Activated T-cell treated with anti-CD3 and anti-CD28 coated beads for 48 hours (primary cell): ENCODE results near the gene COL5A3.
A peak's percentile ranks its signal among the peaks of the same experiment; 100 is the strongest.
"Not testable (repeated sequence)": the region's sequence is repeated elsewhere in the genome, so short reads cannot be mapped to it uniquely, and the experiment has no call there.

ENCODE experiments used
- DNase-seq: peaks from one replicate; pipeline ENCODE4 v3.0.0-alpha.2; 2020; ENCODE audit warnings: low read depth

Gene COL5A3

DNA sequence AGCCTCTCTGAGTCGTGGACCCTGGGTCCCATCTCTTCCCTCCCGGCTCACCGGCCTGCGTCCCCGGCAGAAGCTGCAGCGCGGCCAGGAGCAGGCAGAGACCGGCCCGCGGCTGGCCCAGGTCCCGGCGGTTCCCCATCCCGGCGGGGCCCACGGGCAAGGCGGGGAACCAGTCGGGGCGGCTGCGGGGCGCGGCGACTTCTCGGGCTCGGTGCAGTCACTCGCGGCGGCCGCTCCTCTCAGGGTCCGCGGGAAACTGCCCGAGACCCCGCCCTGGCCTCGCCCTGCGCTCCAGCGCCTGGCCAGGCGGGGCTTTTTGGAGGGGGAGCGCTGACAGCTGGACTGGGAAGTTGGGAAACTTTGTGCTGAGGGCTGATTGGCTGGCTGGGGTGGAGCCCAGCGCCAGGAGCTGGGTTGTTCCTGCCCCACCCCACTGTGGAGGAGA lies at the start of gene COL5A3:
COL5A3 (minus strand) TSS at position 258 of the 445 bp plus-strand sequence; CDS start at position 139, 119 bp downstream.
- DNase-seq, result no peak

DNA sequence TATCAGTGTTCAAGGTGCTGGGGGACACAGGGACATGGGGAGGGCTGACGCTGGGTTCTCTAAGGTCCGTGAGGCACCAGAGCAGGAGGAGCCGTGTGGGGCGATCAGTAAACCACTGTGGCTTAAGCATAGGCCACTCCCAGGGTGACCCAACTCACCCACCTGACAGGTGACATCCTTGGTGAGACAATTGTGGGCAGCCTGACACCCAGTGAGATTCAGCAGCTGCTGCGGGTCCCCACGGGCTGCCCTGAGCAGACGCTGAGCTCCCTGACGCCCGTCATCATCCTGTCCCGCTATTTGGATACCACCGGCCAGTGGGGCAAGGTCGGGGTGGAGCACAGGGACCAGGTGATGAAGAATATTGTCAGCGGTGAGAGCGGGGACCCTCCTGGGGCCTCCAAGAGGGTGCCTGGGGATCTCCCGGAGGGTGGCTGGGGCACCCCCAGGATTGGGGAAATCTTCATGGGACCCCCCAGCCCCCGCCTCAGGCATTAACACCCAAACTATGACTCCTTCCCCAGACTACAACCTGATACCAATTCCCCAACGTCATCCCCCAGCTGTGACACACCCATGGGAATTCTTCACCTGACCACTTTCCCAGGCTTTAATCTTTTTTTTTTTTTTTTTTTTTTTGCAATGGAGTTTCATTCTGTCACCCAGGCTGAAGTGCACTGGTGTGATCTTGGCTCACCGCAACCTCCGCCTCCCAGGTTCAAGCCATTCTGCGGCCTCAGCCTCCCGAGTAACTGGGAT lies 42.5 kb upstream of the COL5A3 start:
- DNase-seq, result no peak

DNA sequence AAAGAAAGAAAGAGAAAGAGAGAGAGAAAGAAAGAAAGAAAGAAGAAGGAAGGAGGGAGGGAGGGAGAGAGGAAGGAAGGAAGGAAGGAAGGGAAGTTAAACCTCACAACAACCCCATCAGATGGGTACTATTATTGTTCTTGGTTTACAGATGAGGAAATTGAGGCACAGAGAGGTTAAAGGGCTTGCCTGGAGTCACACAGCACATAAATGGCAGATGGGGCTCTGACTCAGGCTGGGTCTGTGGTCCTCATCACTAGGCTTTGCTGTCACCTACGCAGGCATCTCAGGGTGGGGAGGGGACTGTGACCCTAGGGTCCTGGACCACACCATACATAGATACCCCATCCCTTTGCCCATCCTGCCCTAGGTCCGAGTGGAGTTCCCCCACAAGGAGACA lies 39.3 kb upstream of the COL5A3 start:
- no peak for DNase-seq

DNA sequence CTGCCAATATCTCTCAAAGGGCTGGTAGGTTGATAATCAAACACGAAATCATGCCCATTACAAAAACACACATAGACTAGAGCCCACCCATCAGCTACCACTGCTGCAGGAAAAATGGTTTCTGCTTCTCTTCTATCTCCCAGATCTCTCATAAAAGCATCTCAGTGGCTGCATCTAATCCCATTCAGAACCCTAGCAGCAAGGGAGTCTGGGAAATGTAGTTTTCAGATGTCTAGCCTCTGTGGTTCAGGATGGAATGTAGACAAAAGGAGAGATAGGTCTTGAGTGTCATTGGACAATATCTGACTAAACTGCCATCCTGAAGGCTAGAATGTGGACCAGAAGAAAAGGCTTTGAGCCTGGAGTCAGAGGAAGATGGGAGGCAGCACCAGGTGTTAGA lies 35.1 kb upstream of the COL5A3 start:
- DNase-seq, result no peak

DNA sequence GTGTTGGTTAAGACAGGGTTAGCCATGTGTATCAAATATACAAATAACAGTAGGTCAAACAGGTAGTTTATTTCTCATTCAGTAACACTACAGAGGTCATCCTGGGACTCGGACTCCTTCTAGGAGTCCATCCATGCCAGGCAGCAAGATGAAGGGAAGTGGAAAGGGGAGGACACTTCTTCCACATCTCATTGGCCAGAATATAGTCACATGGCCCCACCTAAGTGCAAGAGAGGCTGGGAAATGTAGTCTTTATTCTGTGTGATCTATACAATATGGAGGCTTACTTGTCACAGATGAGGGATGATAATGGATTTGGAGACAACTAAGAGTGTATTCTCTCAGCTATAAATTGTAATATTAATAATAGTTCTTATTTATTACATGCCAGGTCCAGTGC lies 34.1 kb upstream of the COL5A3 start:
- no peak for DNase-seq

DNA sequence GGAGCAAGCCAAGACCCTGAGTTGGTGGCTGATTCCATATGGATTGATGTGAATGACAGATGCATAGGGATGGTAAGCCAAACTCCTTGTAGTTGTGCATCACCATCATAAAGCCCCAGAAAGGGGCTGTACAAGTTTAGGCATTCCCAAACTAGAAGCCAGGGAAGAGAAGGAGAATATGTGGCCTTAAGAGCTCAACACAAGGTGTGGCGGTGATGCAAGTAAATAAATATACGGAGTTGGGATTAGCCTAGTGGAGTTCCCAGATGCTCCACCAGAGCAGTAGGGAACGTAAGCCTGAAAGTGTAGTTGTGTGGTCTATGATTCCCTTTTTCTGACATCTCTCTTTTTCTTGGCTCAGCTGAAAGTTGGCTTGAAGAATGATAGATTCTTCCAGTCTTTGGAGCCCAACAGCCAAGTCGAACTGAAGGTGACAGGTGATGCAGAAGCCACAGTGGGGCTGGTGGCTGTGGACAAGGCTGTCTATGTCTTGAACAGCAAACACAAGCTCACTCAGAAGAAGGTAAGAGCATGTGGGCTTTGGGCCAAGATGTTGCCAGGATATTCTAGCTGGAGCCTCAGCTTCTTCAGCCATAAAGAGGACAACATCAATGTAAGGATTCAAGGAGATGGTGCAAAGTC lies 33.1 kb upstream of the COL5A3 start:
- DNase-seq, result no peak

DNA sequence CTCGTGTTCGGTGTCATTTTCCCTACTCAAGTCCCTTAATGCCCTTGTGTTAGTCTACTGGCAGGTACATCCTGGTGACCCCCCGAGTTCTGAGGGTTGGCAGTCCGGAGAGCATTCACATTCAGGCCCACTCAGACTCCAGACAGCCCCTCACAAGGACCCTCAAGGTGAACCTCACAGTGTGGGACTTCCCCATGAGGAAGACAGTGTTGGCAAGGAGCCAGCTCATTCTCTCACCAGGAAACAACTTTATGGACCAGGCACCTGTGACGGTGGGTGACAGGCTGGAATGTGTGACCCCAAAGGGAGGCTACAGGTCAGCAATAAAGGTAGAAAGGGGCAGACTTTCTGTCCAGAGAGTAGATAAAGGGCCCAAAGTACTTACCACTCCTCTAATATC lies 27.5 kb upstream of the COL5A3 start:
- DNase-seq, result no peak

DNA sequence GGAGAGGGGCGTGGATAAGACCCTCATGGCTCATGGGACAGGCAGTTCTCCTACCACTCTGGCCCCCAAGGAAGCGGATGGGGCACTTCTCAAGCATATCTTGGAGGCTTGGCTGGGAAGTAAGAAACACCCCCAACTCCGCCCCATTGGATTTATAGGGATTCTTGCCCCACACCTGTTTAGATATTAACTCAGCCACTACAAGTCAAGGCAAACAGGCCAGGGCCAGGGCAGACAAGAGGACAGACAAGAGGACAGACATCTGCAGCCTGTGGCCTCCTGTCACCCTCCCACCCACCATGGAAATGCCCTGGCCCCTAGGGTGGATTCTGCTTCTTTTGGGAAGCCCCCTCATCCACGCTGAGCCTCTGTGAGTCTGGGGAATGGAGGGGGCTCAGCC lies 27.1 kb upstream of the COL5A3 start:
- no peak for DNase-seq

DNA sequence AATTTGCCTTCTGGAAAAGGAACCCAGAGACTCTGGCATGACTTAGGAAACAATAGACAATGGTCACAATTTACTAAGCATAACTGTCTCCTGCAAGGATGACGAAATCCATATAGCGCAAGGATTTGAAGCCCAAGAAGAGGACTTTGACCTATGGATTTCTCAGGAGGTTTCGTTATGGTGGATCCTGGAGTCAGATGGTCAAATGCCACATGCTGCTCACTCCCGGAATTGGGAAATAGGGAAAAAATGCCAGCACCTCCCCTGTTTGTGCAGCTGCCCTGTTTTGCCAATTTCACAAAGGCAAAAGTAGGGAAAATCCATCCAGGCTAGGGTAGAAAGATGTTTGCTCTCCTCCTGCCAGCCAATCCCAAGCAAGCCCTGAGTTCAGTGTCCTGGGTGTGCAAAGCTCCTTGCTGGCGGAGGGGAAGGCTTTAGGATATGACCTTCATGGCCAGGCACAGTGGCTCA lies 26.3 kb upstream of the COL5A3 start:
- no peak for DNase-seq

DNA sequence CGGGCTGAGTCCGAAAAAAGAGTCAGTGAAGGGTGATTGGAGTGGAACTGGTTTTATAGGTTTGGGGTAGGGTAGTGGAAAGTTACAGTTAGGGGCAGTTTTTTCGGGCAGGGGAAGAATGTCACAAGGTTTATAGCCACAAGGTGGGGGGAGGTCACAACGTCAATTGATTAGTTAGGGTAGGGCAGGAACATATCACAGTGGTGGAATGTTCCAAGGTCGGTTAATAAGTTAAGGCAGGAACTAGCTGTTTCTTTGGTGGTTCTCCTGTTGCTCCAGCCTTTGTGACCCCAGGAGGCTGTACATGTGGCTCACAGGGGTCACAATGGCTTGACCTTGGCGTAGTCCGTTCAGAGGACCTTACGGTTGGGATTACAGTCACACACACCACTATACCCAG lies 23.3 kb upstream of the COL5A3 start:
- DNase-seq, result no peak

DNA sequence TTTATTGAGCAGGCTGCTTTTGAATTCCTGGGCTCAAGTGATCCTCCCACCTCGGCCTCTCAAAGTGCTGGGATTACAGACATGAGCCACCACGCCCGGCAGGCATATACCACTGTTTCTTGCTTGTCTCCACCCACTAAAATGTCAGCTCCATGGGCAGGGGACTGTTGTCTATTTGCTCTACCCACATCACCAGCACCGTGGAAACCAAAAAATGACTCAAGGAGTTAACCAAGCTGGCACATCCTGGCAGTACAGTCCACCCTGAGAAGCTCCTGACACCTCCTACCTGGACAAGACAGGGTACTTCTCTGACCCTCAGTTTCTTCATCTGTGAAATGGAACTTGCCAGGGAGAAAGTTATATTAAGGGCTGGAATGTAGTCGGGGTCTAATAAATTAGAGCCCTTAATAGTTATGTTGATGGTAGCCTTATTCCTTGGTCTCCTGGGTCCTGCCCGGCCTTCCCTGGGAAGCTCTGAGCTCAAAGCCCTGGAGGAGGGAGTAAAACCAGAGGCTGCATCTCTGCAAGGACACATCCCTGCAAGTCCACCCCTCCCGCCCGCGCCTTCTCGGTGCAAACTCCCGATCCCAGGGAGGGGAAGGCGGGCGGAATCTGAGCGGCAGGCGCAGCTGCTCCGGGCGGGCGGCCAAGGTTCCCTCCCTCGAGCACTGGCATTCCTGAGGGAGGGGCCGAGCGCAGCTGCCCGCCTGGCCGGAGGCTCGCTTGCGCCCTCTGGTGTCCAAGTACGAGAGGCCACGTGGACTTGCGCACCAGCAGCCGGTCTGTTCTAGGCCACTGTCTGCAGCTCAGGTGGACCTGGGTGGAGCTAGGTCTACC lies 17.1 kb upstream of the COL5A3 start:
- peak; percentile 82 for DNase-seq

DNA sequence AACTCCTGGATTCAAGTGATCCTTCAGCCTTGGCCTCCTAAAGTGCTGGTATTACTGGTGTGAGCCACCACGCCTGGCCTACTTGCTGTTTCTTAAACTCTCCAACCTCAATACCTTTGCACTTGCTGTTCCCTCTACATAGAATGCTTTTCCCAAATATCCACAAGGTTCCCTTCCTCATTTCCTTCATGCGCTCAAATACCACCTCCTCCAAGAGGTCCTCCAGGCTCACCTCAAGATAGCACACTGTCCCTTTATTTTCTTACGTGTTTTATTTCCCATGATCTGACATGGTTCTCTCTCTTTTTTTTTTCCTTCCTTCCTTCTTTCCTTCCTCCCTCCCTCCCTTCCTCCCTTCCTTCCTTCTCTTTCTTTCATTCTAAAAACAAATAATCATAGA lies 16.4 kb upstream of the COL5A3 start:
- DNase-seq, result no peak

DNA sequence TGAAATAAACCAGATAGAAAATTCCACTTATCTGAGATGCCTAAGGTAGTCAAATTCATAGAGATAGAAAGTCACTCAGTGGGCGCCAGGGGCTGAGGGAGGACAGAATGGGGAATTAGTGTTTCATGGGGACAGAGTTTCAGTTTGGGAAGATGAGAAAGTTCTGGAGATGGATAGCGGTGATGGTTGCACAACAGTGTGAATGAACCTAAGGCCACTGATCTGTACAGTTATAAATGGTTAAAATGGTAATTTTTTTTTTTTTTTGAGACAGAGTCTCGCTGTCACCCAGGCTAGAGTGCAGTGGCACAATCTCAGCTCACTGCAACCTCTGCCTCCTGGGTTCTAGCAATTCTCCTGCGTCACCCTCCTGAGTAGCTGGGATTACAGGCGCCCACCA lies 12.8 kb upstream of the COL5A3 start:
- not testable (repeated sequence) for DNase-seq

DNA sequence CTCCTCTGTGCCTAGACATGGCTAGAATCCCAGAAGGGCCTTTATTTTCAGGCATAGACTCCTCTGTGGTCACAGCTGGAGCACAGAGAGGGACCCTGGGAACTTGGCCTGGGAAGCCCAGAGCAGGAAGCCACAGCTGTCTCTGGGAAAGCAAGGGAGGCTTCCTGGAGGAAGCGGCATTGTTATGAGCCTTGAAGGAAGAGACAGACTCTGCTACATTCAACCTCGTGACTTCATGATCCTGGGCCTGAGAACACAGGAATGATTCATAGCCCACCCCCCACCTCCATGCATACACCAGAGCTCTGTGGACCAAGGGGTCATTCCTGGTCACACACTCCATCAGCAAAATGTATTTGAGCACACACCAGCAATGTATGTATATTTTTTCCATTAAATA lies 11.6 kb upstream of the COL5A3 start:
- no peak for DNase-seq

DNA sequence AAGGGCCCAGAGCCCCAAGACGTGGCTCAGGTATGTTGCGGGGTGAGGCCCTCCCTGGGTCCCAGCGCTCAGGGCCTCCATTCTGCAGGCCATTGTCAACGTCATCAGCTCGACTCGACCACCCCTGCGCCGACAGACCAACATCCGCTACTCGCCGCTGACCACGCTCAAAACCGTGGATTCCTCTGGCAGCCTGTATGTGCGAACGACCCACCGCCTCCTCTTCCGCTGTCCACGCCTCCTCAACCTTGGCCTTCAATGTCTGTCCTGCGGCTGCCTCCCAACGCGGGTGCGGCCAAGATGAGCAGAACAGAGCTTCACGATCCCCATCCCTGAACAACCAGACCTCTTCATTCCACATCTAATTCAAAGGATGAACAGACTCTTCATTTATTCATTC lies 11.1 kb upstream of the COL5A3 start:
- DNase-seq, result no peak

DNA sequence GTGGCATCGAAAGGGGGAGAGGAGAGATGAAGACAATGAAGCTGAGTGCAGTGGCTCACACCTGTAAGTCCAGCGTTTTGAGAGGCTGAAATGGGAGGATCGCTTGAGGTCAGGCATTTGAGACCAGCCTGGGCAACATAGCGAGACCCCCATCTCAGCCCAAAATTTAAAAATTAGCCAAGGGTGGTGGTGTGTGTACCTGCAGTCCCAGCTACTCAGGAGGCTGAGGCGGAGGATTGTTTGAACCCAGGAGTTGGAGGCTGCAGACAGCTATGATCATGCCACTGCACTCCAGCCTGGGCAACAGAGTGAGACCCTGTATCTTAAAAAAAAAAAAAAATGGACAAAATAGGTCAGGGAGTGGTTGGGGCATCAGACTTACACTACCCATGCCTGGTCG lies 10.5 kb upstream of the COL5A3 start:
- DNase-seq, result no peak

DNA sequence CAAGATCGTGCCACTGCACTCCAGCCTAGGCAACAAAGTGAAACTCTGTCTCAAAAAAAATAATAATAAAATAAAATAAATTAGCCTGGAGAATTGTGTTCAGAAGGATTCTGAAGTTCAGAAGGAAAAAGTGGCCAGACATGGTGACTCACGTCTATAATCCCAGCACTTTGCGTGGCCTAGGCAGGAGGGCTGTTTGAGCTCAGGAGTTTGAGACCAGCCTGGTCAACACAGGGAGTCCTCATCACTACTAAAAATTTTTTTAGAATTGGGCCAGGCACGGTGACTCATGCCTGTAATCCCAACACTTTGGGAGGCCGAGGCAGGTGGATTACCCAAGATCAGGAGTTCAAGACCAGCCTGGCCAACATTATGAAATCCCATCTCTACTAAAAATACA lies 8.9 kb upstream of the COL5A3 start:
- DNase-seq, result no peak

DNA sequence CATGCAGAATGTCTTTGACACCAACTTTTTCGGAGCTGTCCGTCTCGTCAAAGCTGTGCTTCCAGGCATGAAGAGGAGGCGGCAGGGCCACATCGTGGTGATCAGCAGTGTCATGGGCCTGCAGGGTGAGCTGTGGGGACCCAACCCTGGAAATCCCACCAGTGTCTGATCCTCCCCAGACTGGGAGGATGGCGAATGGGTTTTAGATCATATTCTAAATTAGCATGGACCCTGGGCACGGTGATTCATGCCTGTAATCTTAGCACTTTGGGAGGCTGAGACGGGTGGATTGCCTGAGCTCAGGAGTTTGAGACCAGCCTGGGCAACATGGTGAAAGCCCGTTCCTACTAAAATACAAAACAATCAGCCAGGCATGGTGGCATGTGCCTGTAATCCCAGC lies 8.5 kb upstream of the COL5A3 start:
- no peak for DNase-seq

DNA sequence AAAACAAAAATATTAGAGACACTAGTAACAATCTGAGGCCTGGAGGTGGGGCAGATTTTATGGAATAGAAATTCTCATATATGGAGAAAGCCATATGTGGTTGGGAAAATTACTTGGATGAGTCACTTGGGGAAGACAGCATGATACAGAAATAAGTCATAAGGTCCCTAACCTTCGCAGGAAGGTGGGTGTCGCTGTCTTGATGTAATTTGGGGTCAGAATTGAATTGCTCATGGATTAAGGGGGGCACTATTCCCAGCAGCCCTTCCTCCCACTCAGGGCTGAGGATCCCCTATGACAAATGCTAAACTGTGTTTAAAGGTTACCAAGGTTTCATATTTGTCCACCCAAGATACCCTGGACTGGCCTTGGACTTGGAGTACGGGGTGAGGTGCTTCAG lies 8.0 kb upstream of the COL5A3 start:
- DNase-seq, result no peak

DNA sequence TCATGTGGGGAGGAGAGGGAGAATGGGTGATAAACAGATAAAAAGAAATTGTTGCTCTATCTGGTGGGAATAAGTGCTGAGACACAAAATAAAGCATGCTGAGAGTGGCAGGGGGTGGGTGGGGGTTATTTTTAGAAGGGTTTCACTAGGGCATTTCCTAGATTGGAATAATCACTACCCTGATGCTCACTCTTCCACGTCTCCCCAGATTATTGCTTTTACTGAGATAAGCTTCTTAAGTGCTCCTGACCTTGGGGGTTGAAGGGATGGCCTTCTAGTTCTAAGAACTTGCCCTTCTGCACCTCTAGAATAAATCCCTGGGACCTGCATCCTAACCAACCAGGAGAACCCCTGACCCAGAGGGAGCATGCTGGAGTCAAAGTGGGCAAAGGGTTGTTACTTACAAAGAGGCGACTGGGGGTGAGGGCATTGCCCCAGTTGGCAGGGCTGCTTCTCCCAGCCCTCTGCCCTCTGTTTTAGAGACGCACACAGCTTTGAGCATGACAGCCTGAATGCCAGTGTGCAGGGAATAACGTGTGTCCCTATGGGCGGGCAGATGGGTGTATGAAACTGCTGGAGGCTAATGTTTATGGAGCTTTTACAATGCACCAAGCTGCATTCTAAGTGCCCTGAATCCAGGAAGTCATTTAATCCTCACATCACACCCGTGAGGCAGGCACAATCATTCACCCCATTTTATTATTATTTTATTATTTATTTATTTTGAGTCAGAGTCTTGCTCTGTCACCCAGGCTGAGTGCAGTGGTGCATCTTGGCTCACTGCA lies 3.7 kb upstream of the COL5A3 start:
- DNase-seq, result no peak

DNA sequence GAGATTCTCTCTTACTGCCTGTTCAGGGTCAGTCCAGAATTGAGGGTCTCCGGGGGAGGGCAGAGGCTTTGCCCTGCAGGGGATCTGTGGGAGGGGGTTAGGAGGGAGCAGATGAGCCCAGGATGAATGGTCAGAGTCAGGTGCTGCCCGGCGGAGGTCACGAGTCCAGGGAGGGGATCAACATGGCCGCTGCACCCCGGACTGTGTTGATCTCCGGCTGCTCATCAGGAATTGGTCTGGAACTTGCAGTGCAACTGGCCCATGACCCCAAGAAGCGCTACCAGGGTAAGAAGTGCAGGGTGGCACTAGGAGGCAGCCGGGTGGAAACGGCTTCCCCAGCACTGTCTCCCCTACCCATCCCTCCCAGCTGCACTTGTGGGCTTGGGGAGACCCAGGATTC lies 3.0 kb upstream of the COL5A3 start, which contains the start of gene RDH8:
RDH8 (plus strand) TSS at position 168 of the 400 bp plus-strand sequence; CDS start at position 183, 15 bp downstream.
- no peak for DNase-seq

DNA sequence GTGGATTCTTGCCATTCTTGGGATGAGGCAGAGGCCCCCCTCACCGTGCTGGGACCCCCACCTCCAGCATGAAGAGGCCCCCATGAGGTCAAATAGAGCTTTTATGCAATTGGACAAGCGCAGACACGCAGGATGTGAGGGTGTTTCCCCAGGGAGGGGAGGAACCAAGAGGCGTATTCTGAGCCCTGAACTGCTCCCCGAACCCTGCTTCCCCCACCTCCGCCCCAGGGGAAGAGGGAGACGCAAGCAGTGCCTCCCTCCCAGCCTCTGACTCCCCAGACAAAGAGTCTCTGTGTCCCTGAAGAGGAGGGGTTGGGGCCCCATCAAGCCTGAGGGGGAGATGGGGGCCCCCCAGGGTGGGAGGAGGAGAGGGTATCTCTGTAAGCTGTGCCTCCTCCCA lies 1.7 kb upstream of the COL5A3 start:
- DNase-seq, result no peak
